ENCODE measurements around the gene TRAFD1. TPM values are rescaled to one million over a fixed set of nuclear protein-coding genes. Genes with fewer than 3 reads are reported as not detected.

Gene TRAFD1
- total RNA-seq, 4 donors from 2014 or later = 24.7 to 32.9 (median 27.4) TPM

GRCh38 chr12:112162241-112162790 is 37.0 kb downstream of the TRAFD1 start:
- H3K36me3 ChIP-seq = peaks cover 0 to 91% (median 19%) of the 10 kb centered on the region in 3 donors
- peaks cover 0 to 23% (median 0%) of the 10 kb centered on the region in 4 donors for H3K9me3 ChIP-seq
- no peaks in the 10 kb centered on the region for H3K4me1 ChIP-seq
- TF ChIP-seq POLR2A (IDR thresholded peaks at IDR 0.05) = no peak
- TF ChIP-seq EP300 (IDR thresholded peaks at IDR 0.05) = no peak
- no peak overlapping the region for H3K27ac ChIP-seq
- no peak for DNase-seq (ENCODE audit: low spot score in 2 of 2)
- H3K4me3 ChIP-seq = no peak overlapping the region
- H3K27me3 ChIP-seq = no peaks in the 10 kb centered on the region
- WGBS, 2 donors = 94 to 96% methylated on average over 12 of the region's 12 CpGs

DNA sequence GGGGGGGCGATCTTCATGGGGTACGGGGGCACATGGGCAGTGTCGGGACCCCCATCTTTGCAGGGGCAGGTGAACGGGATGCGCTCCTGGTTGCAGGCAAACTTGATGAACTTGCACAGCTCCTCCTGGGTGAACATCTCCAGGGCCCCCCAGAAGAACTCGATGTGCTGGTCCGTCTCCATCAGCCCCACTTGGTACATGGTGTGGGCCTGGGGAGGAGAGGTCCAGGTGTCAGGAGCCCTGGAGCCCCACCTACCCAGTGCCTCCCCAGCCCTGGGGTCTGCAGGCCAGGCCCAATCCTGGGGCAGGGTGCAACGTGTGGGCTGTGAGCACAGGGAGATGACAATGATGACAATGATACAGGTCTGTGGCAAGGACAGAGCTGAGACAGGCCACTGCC is 37.7 kb downstream of the TRAFD1 start:
- Histone ChIP-seq H3K27me3 (no peaks in the 10 kb centered on the region), H3K27ac (no peak overlapping the region), H3K4me3 (no peak overlapping the region), H3K9me3 (peaks cover 0 to 18% (median 0%) of the 10 kb centered on the region in 4 donors), H3K4me1 (no peaks in the 10 kb centered on the region), H3K36me3 (peaks cover 0 to 92% (median 18%) of the 10 kb centered on the region in 3 donors)
- 89 to 98% methylated on average over 5 to 7 of the region's 8 CpGs for WGBS, 2 donors
- TF ChIP-seq, protein P1, sequence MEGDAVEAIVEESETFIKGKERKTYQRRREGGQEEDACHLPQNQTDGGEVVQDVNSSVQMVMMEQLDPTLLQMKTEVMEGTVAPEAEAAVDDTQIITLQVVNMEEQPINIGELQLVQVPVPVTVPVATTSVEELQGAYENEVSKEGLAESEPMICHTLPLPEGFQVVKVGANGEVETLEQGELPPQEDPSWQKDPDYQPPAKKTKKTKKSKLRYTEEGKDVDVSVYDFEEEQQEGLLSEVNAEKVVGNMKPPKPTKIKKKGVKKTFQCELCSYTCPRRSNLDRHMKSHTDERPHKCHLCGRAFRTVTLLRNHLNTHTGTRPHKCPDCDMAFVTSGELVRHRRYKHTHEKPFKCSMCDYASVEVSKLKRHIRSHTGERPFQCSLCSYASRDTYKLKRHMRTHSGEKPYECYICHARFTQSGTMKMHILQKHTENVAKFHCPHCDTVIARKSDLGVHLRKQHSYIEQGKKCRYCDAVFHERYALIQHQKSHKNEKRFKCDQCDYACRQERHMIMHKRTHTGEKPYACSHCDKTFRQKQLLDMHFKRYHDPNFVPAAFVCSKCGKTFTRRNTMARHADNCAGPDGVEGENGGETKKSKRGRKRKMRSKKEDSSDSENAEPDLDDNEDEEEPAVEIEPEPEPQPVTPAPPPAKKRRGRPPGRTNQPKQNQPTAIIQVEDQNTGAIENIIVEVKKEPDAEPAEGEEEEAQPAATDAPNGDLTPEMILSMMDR (IDR thresholded peaks at IDR 0.05) = no peak
- TF ChIP-seq EP300 (IDR thresholded peaks at IDR 0.05) (no peak), POLR2A (IDR thresholded peaks at IDR 0.05) (no peak)
- DNase-seq (ENCODE audit: low spot score in 2 of 2) = no peak

DNA sequence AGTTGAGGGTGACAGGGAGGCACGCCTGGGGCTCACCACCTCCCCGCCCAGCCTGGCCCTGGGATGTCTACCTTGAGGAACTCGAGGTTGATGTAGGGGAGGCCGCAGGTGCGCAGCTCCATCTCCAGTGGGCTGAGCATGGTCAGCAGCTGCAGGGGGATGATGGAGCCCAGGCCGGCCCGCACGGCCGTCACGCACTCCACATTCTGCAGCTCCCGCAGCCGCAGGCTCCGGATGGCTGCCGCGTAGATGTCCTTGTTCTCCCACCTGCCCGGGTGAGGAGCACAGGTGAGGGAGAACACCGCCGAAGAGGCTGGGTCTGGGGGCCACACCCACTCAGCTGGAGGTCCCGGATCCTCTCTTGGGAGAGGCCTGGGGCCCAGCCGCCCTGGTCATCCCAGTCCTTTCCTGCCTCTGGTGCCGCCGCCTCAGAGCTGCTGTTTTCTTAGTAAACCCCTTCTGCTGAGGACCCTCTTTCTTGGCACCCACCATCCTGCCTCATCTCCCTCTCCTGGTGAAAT is 38.2 kb downstream of the TRAFD1 start:
- Histone ChIP-seq H3K36me3 (peaks cover 0 to 92% (median 13%) of the 10 kb centered on the region in 3 donors), H3K27me3 (no peaks in the 10 kb centered on the region), H3K27ac (no peak overlapping the region), H3K4me3 (no peak overlapping the region), H3K9me3 (peaks cover 0 to 13% (median 0%) of the 10 kb centered on the region in 4 donors), H3K4me1 (no peaks in the 10 kb centered on the region)
- DNase-seq (ENCODE audit: low spot score in 2 of 2) = no peak
- TF ChIP-seq EP300 (IDR thresholded peaks at IDR 0.05) = no peak
- TF ChIP-seq, protein P1 (IDR thresholded peaks at IDR 0.05) = no peak
- no peak for TF ChIP-seq POLR2A (IDR thresholded peaks at IDR 0.05)
- 91 to 94% methylated on average over 12 to 22 of the region's 22 CpGs for WGBS, 2 donors

DNA sequence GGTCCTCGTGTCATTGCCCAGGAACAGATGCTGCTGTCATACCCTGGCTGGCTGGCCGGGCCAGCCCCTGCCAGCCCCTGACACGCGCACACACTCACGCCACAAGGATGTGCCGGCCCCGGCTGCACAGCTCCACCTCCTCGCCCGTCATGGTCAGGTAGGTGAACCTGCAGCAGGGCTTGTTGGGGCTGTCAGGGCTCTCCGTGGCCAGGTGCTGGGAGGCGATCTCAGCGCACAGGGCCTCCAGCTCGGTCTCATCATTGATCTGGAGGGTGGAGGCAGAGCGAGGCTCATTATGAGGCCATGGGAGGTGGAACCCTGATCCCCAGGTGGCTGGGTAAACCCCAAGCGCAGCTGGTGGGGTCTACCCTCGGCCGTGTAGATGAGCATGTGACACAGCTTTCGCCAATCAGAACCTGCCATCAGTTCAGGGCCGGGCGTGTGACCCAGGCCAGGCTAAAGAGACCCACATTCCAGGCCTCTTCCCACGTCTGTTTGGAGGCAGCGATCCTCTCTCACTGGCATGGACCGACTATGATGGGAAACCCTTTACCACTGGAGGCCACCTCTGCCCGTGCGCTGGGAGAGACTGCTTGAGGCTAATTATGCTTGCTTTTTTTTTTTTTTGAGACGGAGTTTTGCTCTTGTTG is 38.8 kb downstream of the TRAFD1 start:
- no peak for DNase-seq (ENCODE audit: low spot score in 2 of 2)
- Histone ChIP-seq H3K27me3 (no peaks in the 10 kb centered on the region), H3K9me3 (peaks cover 0 to 7% (median 0%) of the 10 kb centered on the region in 4 donors), H3K4me1 (no peaks in the 10 kb centered on the region), H3K27ac (no peak overlapping the region), H3K36me3 (peaks cover 0 to 92% (median 7%) of the 10 kb centered on the region in 3 donors), H3K4me3 (no peak overlapping the region)
- TF ChIP-seq, protein P1 (IDR thresholded peaks at IDR 0.05) = no peak
- no peak for TF ChIP-seq EP300 (IDR thresholded peaks at IDR 0.05)
- TF ChIP-seq POLR2A (IDR thresholded peaks at IDR 0.05) = no peak
- 88 to 89% methylated on average over 18 to 25 of the region's 26 CpGs for WGBS, 2 donors

DNA sequence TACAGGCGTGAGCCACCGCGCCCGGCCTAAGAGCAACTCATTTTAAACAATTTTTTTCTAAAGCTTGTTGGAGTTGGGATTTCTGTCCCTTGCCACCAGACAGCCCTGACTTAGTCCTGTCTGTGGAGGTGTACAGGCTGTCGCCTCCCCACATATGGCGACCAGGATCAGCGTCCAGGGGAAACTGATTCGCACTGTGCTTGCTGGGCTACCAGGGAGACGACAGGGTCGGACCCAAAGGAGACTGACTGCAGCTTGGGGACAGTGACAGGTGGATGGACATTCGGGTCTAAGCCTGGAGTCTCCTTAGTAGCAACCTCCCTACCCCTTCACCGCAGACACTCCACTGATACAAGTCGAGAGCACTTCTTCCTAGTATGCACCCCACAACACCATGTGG is 40.3 kb downstream of the TRAFD1 start:
- H3K9me3 ChIP-seq = no peaks in the 10 kb centered on the region
- TF ChIP-seq, protein P1 (IDR thresholded peaks at IDR 0.05) = no peak
- TF ChIP-seq POLR2A (IDR thresholded peaks at IDR 0.05) = no peak
- no peak for TF ChIP-seq EP300 (IDR thresholded peaks at IDR 0.05)
- no peak for DNase-seq (ENCODE audit: low spot score in 2 of 2)
- no peak overlapping the region for H3K27ac ChIP-seq
- no peaks in the 10 kb centered on the region for H3K4me1 ChIP-seq
- no peaks in the 10 kb centered on the region for H3K27me3 ChIP-seq
- peaks cover 0 to 92% (median 0%) of the 10 kb centered on the region in 3 donors for H3K36me3 ChIP-seq
- no peak overlapping the region for H3K4me3 ChIP-seq
- WGBS, 2 donors = 96 to 98% methylated on average over 13 of the region's 13 CpGs
